Testis (tissue), 3 donors: ENCODE results near the gene RAB6B. TPM values are rescaled to one million over a fixed set of nuclear protein-coding genes. Genes with fewer than 3 reads are reported as not detected.

Source experiments
- DNase-seq: peaks from one replicate; pipeline ENCODE4 v3.0.0-alpha.2; 2019
- H3K27ac ChIP-seq, 2 donors: fragments of 200-600 bp; sonication (generic); one replicate each; pipeline ENCODE4 v1.5.1; 2019
- H3K27me3 ChIP-seq: fragments of 200-600 bp; sonication (generic); one replicate; pipeline ENCODE4 v1.5.1; 2019
- H3K36me3 ChIP-seq: fragments of 200-600 bp; sonication (generic); one replicate; pipeline ENCODE4 v1.5.1; 2017; ENCODE audit warnings: low read depth; ENCODE audit errors: missing control alignments
- H3K4me1 ChIP-seq: fragments of 200-600 bp; sonication (generic); one replicate; pipeline ENCODE4 v1.5.1; 2019
- H3K4me3 ChIP-seq, 2 donors: fragments of 200-600 bp; sonication (generic); one replicate each; pipeline ENCODE4 v1.5.1; 2017 to 2019
- H3K9me3 ChIP-seq: fragments of 200-600 bp; sonication (generic); one replicate; pipeline ENCODE4 v1.5.1; 2017
- CTCF ChIP-seq, 3 experiments: fragments of 450-650 bp in 2 of 3; fragments of 200-600 bp in 1 of 3; sonication (generic) in 1 of 3; IDR thresholded peaks; one replicate each; pipeline ENCODE4 v1.5.1; 2016 to 2019; ENCODE audit warnings: antibody characterized with exemption in 3 of 3, mild to moderate bottlenecking in 2 of 3, moderate library complexity in 1 of 3
- POLR2A ChIP-seq: fragments of 450-650 bp; IDR thresholded peaks from one replicate; pipeline ENCODE4 v1.6.1; 2017; ENCODE audit warnings: antibody characterized with exemption, mild to moderate bottlenecking, moderate library complexity
- WGBS, 2 donors: methylation state at CpG; one replicate each; pipeline ENCODE4 v1.1.5; 2018; 5-methylcytosine and 5-hydroxymethylcytosine counted together
- intact Hi-C: fragments of 100-400 bp; cut with DNase I; formaldehyde crosslinking; loops from one replicate; pipeline ENCODE4 v1.15.1; 2023; ENCODE audit warnings: low total_unique reads
- polyA plus RNA-seq: library from polyadenylated mRNA; stranded (reverse); fragments of 350-450 nt; fragmentation: Illumina TruSeq; extraction: RNeasy Lipid Tissue Mini Kit (QIAGEN cat#74804); gene quantifications from one replicate; pipeline ENCODE4 v1.2.3, GENCODE V29; 2014; ENCODE audit warnings: low read depth, low replicate concordance; ENCODE audit not compliant: insufficient read depth
- total RNA-seq, 2 donors: library from RNA; depleted of rRNA; stranded (reverse); fragments of >200 nt; gene quantifications; one replicate each; pipeline ENCODE4 v1.2.3, GENCODE V29; 2016

Gene RAB6B
- total and polyA plus RNA-seq, 3 donors from 2014 or later, result 5.1 to 8.6 (median 7.0) TPM

GRCh38 chr3:133881492-133881891, 14.2 kb downstream of the RAB6B start:
- no peak for DNase-seq
- Histone ChIP-seq H3K27ac (no peak overlapping the region), H3K9me3 (no peaks in the 10 kb centered on the region), H3K4me1 (peaks cover 6% of the 10 kb centered on the region), H3K27me3 (no peaks in the 10 kb centered on the region), H3K4me3 (no peak overlapping the region), H3K36me3 (no peaks in the 10 kb centered on the region)
- TF ChIP-seq CTCF (IDR thresholded peaks at IDR 0.05), result no peak
- TF ChIP-seq POLR2A, result no peak
- 93 to 100% methylated on average over 1 of the region's 1 CpG for WGBS, 2 donors
- intact Hi-C loops, result no loop called here

GRCh38 chr3:133880886-133881455, 14.7 kb downstream of the RAB6B start:
- Histone ChIP-seq H3K27me3 (no peaks in the 10 kb centered on the region), H3K27ac (no peak overlapping the region), H3K36me3 (no peaks in the 10 kb centered on the region), H3K9me3 (no peaks in the 10 kb centered on the region), H3K4me1 (peaks cover 6% of the 10 kb centered on the region), H3K4me3 (no peak overlapping the region)
- 90 to 95% methylated on average over 3 to 4 of the region's 4 CpGs for WGBS, 2 donors
- intact Hi-C loops, result no loop called here
- no peak for TF ChIP-seq CTCF (IDR thresholded peaks at IDR 0.05)
- no peak for TF ChIP-seq POLR2A
- no peak for DNase-seq

GRCh38 chr3:133880287-133880686, 15.4 kb downstream of the RAB6B start:
- Histone ChIP-seq H3K4me3 (no peak overlapping the region), H3K27ac (no peak overlapping the region), H3K36me3 (no peaks in the 10 kb centered on the region), H3K4me1 (peaks cover 6% of the 10 kb centered on the region), H3K9me3 (no peaks in the 10 kb centered on the region), H3K27me3 (no peaks in the 10 kb centered on the region)
- TF ChIP-seq CTCF (IDR thresholded peaks at IDR 0.05), result no peak
- no peak for TF ChIP-seq POLR2A
- no peak for DNase-seq
- WGBS, 2 donors, result 88 to 99% methylated on average over 5 of the region's 5 CpGs
- intact Hi-C loops, result no loop called here

GRCh38 chr3:133878518-133878917, 17.2 kb downstream of the RAB6B start:
- H3K27me3 ChIP-seq, result no peaks in the 10 kb centered on the region
- peaks cover 4% of the 10 kb centered on the region for H3K4me1 ChIP-seq
- intact Hi-C loops, result no loop called here
- 94 to 98% methylated on average over 3 of the region's 3 CpGs for WGBS, 2 donors
- H3K9me3 ChIP-seq, result no peaks in the 10 kb centered on the region
- no peak overlapping the region for H3K27ac ChIP-seq
- H3K36me3 ChIP-seq, result no peaks in the 10 kb centered on the region
- no peak for TF ChIP-seq POLR2A
- no peak for TF ChIP-seq CTCF (IDR thresholded peaks at IDR 0.05)
- no peak overlapping the region for H3K4me3 ChIP-seq
- DNase-seq, result no peak

GRCh38 chr3:133877221-133877620, 18.5 kb downstream of the RAB6B start:
- Histone ChIP-seq H3K36me3 (no peaks in the 10 kb centered on the region), H3K27ac (no peak overlapping the region), H3K4me1 (no peaks in the 10 kb centered on the region), H3K4me3 (no peak overlapping the region), H3K27me3 (no peaks in the 10 kb centered on the region), H3K9me3 (no peaks in the 10 kb centered on the region)
- no peak for DNase-seq
- intact Hi-C loops, result no loop called here
- 86 to 95% methylated on average over 2 of the region's 2 CpGs for WGBS, 2 donors
- TF ChIP-seq CTCF (IDR thresholded peaks at IDR 0.05) (no peak), POLR2A (no peak)
